Stimulated activated CD4-positive, alpha-beta T cell treated with anti-CD3 and anti-CD28 coated beads, Interleukin-1b, Interleukin-23, amount 100 ng/mL, for 24 hours (primary cell): ENCODE data around the gene BICRA.
"Not testable (repeated sequence)": the region's sequence is repeated elsewhere in the genome, so short reads cannot be mapped to it uniquely, and the experiment has no call there.

Source experiments
- DNase-seq, 4 experiments: peaks; one replicate each; pipeline ENCODE4 v3.0.0-alpha.2; 2020; ENCODE audit warnings: low read depth in 4 of 4, low spot score in 1 of 4

BICRA gene

GRCh38 chr19:47713046-47714021, 104.4 kb downstream of the BICRA start, which contains the start of gene EHD2:
EHD2 (plus strand) TSS chr19:47713422; CDS start chr19:47716613, 3,191 bp downstream.
- peak in 3 of 4 experiments; percentile 28 to 43 (median 31) for DNase-seq

DNA sequence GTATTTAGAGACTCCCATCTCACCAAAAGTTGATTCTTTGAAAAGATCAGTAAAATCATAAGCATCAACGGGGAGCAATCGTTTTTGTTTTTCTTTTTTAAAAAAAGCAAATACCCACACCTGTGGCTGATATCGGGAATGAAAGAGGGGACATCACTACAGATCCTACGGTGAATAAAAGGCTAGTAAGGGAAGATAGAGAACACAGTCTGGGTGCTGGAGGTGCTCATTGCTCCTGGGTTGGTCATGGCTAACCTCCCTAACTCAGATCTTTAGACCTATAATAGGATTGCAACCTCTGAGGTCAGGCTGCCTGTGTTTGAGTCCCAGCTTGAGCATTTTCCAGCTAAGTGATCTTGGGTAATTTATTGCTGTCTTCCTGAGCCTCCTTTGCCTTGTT, 105.4 kb downstream of the BICRA start:
- no peak for DNase-seq

DNA sequence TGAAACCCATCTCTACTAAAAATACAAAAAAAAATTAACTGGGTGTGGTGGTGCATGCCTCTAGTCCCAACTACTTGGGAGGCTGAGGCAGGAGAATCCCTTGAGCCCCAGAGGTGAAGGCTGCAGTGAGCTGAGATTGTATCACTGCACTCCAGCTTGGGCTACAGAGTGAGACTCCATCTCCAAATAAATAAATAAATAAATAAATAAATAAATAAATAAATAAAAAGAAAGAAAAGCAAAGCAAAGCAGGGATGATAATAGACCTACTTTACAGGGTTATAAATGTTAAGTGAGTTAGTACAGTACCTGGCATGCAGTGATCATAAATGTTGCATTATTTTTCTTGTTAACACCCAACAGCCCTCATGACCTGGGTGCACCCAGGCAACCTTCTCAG, 105.9 kb downstream of the BICRA start:
- DNase-seq, result not testable (repeated sequence)

DNA sequence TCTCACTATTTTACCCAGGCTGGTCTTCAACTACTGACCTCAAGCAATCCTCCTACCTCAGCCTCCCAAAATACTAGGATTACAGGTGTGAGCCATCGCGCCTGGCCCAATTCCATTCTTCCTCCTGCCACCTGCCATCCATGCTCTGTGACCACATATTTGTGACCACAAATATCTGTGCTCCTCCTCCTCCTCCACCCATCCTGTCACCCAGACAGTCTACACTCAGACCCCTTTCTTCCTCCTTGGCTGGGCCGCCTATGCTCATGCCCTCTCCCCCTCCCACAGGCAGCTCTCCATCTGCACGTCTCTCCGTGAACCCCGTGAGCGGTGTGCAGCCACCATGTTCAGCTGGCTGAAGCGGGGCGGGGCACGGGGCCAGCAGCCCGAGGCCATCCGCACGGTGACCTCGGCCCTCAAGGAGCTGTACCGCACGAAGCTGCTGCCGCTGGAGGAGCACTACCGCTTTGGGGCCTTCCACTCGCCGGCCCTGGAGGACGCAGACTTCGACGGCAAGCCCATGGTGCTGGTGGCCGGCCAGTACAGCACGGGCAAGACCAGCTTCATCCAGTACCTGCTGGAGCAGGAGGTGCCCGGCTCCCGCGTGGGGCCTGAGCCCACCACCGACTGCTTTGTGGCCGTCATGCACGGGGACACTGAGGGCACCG, 107.5 kb downstream of the BICRA start:
- DNase-seq, result no peak

DNA sequence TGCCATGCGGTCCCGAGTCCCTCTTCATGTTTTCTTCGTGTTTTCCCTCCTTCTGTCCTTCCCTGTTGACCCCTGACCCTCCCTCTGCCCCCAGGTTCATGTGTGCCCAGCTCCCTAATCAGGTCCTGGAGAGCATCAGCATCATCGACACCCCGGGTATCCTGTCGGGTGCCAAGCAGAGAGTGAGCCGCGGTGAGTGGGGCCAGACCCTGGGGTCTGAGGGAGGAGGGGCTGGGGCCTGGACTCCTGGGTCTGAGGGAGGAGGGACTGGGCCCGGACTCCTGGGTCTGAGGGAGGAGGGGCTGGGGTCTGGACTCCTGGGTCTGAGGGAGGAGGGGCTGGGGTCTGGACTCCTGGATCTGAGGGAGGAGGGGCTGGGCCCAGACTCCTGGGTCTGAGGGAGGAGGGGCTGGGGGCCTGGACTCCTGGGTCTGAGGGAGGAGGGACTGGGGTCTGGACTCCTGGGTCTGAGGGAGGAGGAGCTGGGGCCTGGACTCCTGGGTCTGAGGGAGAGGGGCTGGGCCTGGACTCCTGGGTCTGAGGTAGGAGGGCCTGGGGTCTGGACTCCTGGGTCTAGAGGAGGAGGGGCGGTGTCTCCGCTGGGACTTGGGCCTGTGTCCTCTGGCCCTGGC, 109.6 kb downstream of the BICRA start:
- not testable (repeated sequence) for DNase-seq

- DNase-seq, result no peak
Measured at GRCh38 chr19:47719047-47719859, 110.3 kb downstream of the BICRA start.

- DNase-seq, result no peak
Measured at GRCh38 chr19:47720669-47721422, 111.9 kb downstream of the BICRA start.

- no peak for DNase-seq
Measured at GRCh38 chr19:47723581-47723940, 114.6 kb downstream of the BICRA start.

DNA sequence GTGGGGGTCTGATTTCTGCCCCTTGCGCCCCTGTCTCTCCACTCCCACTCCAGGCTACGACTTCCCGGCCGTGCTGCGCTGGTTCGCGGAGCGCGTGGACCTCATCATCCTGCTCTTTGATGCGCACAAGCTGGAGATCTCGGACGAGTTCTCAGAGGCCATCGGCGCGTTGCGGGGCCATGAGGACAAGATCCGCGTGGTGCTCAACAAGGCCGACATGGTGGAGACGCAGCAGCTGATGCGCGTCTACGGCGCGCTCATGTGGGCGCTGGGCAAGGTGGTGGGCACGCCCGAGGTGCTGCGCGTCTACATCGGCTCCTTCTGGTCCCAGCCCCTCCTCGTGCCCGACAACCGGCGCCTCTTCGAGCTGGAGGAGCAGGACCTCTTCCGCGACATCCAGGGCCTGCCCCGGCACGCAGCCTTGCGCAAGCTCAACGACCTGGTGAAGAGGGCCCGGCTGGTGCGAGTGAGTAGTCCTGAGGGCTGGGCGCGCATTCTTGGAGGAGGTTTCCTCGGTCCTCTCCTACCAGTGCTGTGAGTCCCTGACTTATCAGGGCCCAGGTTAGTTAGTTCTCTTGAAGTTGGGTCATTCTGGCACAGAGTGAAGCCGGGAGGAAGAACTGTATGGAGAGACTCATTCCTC, 116.9 kb downstream of the BICRA start:
- no peak for DNase-seq

GRCh38 chr19:47726467-47726866, 117.5 kb downstream of the BICRA start:
- DNase-seq, result no peak

GRCh38 chr19:47728295-47728694, 119.4 kb downstream of the BICRA start:
- not testable (repeated sequence) for DNase-seq

DNA sequence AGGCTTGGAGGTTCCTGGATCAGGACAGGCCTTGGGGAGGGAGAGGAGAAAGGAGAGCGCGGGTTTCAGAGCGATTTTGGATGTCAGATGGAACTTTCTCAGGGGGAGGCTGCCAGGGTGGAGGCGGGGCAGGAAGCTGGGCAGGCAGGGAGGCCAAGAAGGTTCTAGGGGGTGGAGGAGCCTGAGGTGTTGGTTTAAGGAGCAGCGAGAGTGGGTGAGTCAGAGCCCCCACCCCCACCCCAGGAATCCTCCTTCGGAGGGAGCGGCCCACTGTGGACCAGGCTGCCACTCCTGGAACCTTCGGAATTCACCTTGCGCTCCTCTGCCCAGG, 120.5 kb downstream of the BICRA start:
- DNase-seq, result no peak

DNA sequence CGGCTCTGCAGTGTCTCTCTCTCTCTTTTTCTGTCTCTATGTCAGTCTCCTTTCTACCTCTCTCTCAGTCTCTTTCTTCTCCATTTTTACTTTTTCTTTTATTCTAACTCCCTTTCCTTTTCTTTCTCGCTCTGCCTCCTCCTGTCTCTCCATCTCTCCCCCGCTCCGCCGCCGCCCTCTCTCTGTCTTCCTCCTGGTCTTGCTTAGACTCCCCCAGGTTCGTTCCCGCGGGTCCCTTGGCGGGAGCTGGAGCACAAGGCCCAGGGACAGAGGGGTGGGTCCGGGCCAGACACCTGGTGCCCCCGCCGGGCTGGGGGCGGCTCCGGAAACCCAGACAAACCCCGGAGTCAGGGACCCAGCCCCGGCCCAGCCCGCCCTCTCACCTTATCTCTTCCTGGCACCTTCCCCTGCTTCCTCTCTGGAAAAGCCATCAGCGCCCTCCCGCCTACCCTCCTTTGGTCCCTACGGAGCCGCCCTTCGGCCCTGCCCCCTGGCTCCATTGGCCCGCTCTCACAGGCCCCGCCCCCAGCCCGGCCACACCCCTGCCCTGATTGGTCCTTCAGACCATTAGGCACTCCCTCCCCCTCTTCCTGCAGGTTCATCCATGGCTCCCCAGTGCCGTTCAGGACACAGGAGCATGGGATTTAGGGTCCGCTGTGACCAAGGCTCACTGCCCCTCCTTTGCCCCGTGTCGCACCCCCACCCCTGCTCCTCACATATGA, 121.0 kb downstream of the BICRA start:
- DNase-seq, result peak in 1 of 4 experiments; percentile 69

DNA sequence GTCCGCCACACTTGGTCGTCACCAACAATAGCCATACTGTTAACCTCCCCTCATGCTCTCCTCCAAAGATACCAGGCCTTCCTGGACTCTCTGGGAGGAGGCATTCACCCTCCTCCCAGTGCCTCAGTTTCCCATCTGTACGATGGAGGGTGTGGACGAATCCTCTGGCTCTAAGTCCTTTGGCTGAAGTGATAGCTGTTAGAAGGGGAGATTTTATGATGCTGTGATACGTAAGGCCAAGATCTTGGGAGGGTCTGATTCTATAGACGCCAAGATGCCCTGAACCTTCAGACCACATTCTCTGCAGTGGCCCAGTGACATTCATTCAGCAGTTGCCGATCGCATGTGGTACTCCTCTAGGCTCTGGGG, 121.6 kb downstream of the BICRA start:
- no peak for DNase-seq

- no peak for DNase-seq
Measured at GRCh38 chr19:47730910-47731309, 122.0 kb downstream of the BICRA start.

GRCh38 chr19:47735131-47735530, 126.2 kb downstream of the BICRA start:
- DNase-seq, result no peak

DNA sequence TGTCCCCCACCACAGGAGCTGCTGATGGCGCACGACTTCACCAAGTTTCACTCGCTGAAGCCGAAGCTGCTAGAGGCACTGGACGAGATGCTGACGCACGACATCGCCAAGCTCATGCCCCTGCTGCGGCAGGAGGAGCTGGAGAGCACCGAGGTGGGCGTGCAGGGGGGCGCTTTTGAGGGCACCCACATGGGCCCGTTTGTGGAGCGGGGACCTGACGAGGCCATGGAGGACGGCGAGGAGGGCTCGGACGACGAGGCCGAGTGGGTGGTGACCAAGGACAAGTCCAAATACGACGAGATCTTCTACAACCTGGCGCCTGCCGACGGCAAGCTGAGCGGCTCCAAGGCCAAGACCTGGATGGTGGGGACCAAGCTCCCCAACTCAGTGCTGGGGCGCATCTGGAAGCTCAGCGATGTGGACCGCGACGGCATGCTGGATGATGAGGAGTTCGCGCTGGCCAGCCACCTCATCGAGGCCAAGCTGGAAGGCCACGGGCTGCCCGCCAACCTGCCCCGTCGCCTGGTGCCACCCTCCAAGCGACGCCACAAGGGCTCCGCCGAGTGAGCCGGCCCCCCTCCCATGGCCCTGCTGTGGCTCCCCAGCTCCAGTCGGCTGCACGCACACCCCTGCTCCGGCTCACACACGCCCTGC, 132.1 kb downstream of the BICRA start:
- no peak for DNase-seq

GRCh38 chr19:47741544-47742140, 132.7 kb downstream of the BICRA start:
- no peak for DNase-seq
